Measurements from ENCODE around the gene UCK2.

The UCK2 gene

GRCh38 chr1:165833358-165833757 lies 5.9 kb downstream of the UCK2 start:
- H3K4me3 ChIP-seq (ENCODE audit: low read depth, low read length), result no peak overlapping the region
- DNase-seq (ENCODE audit: low read depth), result no peak
- no peak for TF ChIP-seq CTCF (IDR thresholded peaks at IDR 0.05; ENCODE audit: low read depth, low read length, missing control alignments)

- TF ChIP-seq CTCF (IDR thresholded peaks at IDR 0.05; ENCODE audit: low read depth, low read length, missing control alignments), result no peak
- DNase-seq (ENCODE audit: low read depth), result no peak
- H3K4me3 ChIP-seq (ENCODE audit: low read depth, low read length), result no peak overlapping the region
Observed at GRCh38 chr1:165834229-165834628, 6.8 kb downstream of the UCK2 start.

GRCh38 chr1:165834881-165835280 lies 7.5 kb downstream of the UCK2 start:
- no peak for DNase-seq (ENCODE audit: low read depth)
- no peak overlapping the region for H3K4me3 ChIP-seq (ENCODE audit: low read depth, low read length)
- no peak for TF ChIP-seq CTCF (IDR thresholded peaks at IDR 0.05; ENCODE audit: low read depth, low read length, missing control alignments)

GRCh38 chr1:165836664-165837482 lies 9.5 kb downstream of the UCK2 start:
- DNase-seq (ENCODE audit: low read depth), result no peak
- no peak overlapping the region for H3K4me3 ChIP-seq (ENCODE audit: low read depth, low read length)
- no peak for TF ChIP-seq CTCF (IDR thresholded peaks at IDR 0.05; ENCODE audit: low read depth, low read length, missing control alignments)

GRCh38 chr1:165837838-165838364 lies 10.5 kb downstream of the UCK2 start:
- no peak overlapping the region for H3K4me3 ChIP-seq (ENCODE audit: low read depth, low read length)
- no peak for DNase-seq (ENCODE audit: low read depth)
- no peak for TF ChIP-seq CTCF (IDR thresholded peaks at IDR 0.05; ENCODE audit: low read depth, low read length, missing control alignments)

GRCh38 chr1:165840423-165840822 lies 13.0 kb downstream of the UCK2 start:
- TF ChIP-seq CTCF (IDR thresholded peaks at IDR 0.05; ENCODE audit: low read depth, low read length, missing control alignments), result no peak
- no peak overlapping the region for H3K4me3 ChIP-seq (ENCODE audit: low read depth, low read length)
- no peak for DNase-seq (ENCODE audit: low read depth)

- H3K4me3 ChIP-seq (ENCODE audit: low read depth, low read length), result no peak overlapping the region
- no peak for DNase-seq (ENCODE audit: low read depth)
- no peak for TF ChIP-seq CTCF (IDR thresholded peaks at IDR 0.05; ENCODE audit: low read depth, low read length, missing control alignments)
Observed at GRCh38 chr1:165841582-165842017, 14.2 kb downstream of the UCK2 start.
